Measurements from ENCODE around the gene PRRG3.

PRRG3 gene

DNA sequence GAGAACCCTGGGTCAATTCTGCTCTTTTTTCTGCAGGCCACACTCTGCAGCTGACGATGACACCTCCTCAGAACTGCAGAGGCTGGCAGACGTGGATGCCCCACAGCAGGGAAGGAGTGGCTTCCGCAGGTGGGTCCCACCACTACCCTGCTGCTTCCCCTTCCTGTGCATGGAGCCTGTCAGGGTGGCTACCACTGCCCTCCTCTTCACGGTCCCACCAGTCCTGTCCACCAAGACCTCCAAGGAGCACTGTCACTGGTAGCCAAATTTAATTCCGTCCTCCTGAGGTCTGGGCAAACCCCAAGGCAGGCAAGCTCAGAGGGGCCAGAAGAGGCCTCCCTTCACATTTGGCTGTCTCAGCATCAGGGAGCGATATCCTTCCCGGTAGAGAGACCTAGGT is 43.5 kb downstream of the PRRG3 start:
- in situ Hi-C loops (cut with MboI; ENCODE audit: low sequenced_read_pairs), result no loop called here

DNA sequence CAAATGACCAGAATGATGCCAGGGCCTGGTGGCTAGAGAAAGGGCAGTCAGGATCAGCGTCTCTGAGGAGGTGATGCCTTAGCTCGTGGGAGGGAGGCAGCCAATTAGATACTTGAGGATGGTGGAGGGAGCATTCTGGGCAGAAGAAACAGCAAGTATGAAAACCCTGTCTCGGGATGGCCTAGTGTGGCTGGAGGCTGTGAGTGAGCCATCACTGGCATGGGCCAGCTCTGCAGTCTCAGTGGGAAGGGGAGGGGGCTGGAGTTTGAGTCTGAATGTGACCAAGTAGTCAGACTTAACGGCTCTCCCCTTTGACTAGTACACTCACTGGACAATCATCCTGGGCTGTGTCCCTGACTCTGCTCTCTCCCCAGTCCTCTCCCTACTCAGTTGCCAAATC is 46.3 kb downstream of the PRRG3 start:
- in situ Hi-C loops (cut with MboI; ENCODE audit: low sequenced_read_pairs), result no loop called here

DNA sequence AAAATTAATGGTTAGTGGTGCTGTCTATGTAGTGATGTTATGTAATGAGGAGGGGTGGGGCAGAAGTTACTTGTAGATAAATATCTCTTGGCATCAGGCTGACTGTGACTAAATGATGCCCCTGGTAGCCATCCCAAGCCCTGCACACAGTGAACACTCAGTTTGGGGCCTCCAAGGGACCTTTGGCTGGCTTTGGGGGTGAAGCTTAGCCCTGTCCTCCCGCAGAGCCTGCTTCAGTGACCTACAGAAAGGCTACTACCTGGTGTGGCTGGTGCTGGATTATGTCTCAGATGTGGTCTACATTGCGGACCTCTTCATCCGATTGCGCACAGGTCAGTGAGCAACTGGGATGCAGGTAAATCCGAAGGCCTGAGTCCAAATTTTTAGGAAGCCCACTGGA is 47.1 kb downstream of the PRRG3 start:
- in situ Hi-C loops (cut with MboI; ENCODE audit: low sequenced_read_pairs), result no loop called here

DNA sequence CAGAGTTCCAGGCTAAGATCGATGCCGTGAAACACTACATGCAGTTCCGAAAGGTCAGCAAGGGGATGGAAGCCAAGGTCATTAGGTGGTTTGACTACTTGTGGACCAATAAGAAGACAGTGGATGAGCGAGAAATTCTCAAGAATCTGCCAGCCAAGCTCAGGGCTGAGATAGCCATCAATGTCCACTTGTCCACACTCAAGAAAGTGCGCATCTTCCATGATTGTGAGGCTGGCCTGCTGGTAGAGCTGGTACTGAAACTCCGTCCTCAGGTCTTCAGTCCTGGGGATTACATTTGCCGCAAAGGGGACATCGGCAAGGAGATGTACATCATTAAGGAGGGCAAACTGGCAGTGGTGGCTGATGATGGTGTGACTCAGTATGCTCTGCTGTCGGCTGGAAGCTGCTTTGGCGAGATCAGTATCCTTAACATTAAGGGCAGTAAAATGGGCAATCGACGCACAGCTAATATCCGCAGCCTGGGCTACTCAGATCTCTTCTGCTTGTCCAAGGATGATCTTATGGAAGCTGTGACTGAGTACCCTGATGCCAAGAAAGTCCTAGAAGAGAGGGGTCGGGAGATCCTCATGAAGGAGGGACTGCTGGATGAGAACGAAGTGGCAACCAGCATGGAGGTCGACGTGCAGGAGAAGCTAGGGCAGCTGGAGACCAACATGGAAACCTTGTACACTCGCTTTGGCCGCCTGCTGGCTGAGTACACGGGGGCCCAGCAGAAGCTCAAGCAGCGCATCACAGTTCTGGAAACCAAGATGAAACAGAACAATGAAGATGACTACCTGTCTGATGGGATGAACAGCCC is 48.6 kb downstream of the PRRG3 start:
- in situ Hi-C loops (cut with MboI; ENCODE audit: low sequenced_read_pairs), result no loop called here

DNA sequence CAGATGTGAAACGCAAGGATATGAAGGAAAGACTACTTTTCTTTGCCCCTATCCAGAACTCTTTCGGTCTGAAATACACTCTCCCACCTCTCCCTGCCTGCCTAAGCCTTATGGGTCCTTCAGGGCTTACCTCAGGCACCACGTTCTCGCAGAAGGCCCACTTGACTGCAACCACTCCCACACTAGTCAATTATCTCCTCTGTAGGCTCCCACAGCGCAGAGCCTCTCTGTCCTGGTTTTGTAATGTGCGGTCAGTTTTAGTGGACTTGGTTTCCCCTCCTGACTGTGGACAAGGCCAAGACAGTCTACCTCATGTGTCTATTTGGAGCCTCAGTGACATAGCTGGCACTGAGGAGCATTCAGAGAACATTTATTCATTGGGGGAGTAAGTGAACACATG is 50.4 kb downstream of the PRRG3 start:
- in situ Hi-C loops (cut with MboI; ENCODE audit: low sequenced_read_pairs), result no loop called here

DNA sequence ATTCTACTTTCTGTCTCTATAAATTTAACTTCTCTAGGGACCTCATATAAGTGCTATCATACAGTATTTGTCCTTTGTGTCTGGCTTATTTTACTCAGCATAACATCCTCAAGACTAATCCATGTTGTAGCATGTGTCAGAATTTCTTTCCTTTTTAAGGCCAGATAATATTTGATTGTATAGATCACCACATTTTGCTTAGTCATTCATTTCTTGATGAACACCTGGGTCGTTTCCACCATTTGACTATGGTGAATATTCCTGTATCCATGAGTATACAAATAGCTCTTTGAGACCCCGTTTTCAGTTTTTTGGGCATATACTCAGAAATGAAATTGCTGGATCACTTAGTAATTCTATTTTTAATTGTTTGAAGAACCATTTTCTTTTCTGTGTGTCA is 51.2 kb downstream of the PRRG3 start:
- in situ Hi-C loops (cut with MboI; ENCODE audit: low sequenced_read_pairs), result no loop called here

DNA sequence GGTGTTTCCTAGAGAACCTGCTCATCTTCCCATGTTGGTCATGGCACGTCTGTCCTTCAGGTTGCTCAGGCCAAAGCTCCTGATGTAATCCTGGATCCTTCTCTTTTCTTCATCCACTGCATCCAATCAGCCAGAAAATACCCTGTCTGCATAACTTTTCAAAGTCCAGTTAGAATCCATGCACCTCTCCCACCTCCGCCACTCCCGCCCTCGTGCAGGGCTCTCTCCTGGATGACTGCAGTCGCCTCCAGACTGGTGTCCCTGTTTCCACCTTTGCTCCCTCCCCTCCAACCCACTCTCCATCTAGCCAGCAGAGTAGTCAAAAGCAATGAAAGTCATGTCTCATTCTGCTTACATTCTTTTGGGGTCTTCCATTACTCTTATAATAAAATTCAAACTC is 55.3 kb downstream of the PRRG3 start:
- in situ Hi-C loops (cut with MboI; ENCODE audit: low sequenced_read_pairs), result loop anchor here (25.0 kb wide), 1 partner anchor 887 kb away; the partner anchor contains the start of gene GABRQ

DNA sequence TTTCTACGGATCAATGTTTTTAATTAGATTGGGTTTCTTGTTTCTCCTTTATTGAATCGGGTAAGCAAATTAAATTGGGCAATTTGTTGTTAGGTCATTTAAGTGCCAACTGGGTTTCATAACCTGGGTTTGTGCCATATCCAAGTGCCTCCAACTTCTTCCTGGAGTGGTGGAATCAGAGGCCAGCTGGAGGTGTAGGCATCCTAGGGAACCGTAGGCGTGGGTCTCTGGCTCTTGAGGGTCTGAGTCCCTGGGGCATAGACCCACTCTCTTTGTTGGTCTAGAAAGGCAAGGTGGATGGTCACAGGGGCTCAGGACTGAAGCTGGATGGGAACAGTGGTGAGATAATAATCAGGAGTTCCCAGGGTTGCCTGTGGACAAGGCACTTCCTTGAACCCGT is 57.6 kb downstream of the PRRG3 start:
- in situ Hi-C loops (cut with MboI; ENCODE audit: low sequenced_read_pairs), result loop anchor here (25.0 kb wide), 1 partner anchor 884 kb away; the partner anchor contains the start of gene GABRQ

DNA sequence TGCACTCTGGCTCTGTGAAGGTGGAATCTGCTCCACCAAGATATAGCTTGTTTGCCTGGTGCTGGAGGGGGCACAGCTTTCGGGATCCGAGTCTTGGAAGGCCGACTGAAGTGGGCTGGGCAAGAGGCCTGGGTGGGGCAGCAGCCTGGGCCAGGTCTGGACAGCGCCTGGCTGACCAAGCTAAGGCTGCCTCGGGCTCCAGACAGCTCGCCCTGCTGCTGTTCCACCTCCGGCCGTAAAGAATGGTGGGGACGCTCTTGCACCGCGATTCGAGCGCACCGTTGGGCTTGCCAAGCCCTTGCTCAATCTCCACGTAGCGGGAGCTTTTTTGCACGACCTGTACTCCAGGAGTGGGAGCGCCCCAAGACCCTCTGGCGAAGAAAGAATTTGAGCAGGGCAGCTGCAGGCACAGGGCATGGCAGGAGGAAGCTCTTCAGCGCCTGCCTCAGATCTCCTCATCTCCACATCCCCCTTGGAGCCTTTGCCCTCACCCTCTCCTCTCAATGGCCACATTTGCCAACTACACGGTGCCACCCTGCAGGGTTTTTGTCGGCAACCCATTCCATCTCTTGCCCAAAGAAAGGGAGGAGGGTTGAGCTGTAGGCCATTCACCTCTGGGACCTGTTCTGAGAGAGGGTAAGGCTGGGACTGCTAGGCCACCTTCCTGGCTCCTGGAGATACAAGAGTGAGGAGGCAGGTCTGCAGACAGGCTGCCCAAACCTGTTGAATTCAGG is 58.2 kb downstream of the PRRG3 start:
- in situ Hi-C loops (cut with MboI; ENCODE audit: low sequenced_read_pairs), result loop anchor here (25.0 kb wide), 1 partner anchor 884 kb away; the partner anchor contains the start of gene GABRQ

DNA sequence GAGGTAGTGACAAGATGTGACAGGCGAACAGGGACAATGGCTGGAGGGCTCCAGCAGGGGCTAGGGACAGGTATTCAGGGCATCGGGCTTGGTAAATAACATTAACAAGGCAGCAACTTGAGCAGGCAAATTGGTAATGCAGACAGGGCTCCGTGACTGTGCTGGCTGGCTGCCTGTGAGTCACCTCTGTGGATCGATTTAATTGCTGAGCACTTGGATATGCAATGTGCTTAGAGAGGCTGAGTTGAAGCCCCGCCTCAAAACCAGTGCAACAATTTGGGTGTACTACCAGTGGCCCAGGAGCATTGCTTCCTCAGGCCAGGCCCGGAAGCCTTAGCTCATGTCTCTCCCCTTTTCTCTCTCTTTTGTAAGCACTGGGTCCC is 58.8 kb downstream of the PRRG3 start:
- in situ Hi-C loops (cut with MboI; ENCODE audit: low sequenced_read_pairs), result loop anchor here (25.0 kb wide), 1 partner anchor 883 kb away; the partner anchor contains the start of gene GABRQ

DNA sequence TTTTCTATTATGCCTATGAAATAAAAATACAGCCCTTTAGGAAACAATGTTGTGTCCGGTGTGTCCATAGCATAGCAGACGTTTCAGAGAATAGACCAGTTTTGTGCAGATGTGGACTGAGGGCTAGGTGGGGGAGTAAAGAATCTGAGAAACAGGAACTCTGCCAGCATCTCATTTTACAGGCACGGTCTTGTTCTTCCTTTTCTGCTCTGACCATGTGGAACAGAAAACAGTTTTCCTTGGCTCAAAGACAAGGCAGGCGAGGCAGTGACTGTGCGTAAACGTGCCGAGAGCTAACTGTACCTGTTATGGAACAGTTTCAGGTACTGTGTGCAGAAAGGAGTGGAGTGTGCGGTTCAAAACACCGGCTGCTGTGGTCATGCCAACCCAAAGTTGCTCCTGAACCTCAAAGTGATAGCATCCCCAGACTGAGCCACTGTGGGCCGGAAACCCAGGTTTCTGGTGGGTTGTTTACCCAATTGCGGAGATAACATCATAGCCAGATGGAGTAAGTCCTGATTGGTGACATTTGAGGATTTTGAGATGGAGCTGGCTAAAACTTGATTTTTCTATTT is 59.5 kb downstream of the PRRG3 start:
- in situ Hi-C loops (cut with MboI; ENCODE audit: low sequenced_read_pairs), result loop anchor here (25.0 kb wide), 1 partner anchor 883 kb away; the partner anchor contains the start of gene GABRQ

Measured in HL-60/S4 (cell line).